CD4-positive, alpha-beta T cell treated with Interferon alpha-2 for 1 hour (primary cell): ENCODE data around the gene PTPRK.
"Not testable (repeated sequence)": the region's sequence is repeated elsewhere in the genome, so short reads cannot be mapped to it uniquely, and the experiment has no call there.

ENCODE experiments used
- DNase-seq, 2 donors: peaks; one replicate each; pipeline ENCODE4 v3.0.0-alpha.2; 2020 to 2022

The PTPRK gene

DNA sequence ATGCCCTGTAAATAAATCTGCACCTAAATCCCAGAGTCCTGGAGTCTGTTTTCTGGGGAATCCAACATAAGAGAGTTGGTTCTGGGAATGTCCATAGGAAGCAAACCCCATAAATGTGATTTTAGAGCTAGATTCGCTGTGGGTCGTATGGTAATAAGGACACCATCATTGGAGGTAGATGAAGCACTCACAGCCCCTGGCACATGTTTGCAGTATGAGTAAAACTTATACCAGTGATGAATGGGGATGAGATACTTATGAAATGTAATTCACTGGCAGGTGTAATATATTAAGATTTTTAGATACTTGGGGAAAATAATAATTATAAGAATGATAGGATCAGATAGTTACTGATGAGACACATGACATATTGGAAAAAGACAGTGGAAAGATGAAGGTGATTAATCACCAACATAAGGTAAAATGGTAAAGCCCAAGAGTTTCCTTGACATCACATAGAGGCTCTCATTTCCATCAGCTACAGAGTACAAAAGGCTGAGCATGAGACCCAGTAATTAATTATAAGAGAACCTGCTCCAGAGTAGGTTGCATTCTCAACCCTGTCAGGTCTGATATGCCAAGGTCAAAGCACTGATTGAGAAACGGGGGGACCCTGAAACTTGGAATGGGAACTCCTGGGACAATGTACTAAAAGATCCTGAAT, 574.8 kb downstream of the PTPRK start:
- DNase-seq = no peak

DNA sequence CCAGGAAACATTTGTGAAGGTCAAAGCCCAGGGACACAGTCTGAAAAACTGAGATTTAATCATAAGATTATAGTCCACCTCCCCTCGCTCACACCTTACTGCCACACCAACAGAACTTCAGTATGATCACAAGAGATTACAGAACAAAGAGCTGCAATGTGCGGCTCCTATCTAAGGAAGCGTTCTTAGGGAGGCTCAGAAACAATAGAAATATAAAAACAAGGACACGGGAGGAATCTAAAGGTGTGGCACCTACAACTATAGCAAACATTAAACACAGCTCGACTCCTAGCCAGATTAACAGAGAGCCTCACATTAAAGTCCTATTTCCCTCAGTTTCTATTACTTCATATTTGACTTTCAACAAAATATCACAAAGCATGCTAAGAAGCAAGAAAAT, 579.2 kb downstream of the PTPRK start:
- no peak for DNase-seq

DNA sequence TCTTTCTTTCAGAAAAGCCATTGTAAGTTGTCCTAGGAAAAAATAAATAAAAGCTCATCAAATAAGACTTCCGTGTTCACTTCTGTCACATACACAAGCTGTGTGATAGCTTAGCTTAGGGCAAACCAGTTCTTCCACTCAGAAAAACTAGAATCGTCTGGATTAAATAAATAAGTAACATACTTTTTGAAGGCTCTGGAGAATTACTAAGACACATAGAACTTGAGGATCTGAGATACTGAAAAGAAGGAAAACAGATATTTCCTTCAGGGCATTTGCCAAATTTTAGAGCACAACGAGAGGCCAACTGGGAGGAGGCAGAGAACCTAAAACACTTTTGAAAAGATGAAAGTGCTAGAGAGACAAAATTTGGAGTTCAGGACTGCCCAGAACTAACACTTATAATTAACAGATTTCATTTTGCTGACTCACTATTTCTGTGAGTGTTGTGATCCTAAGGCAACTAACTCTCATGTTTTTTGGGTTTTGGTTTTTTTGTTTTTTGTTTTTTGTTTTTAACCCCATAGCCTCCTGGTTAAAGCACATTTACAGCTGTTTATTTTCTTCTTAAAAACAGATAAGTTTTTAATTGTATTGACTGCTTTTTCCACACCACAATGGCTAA, 580.8 kb downstream of the PTPRK start:
- no peak for DNase-seq

DNA sequence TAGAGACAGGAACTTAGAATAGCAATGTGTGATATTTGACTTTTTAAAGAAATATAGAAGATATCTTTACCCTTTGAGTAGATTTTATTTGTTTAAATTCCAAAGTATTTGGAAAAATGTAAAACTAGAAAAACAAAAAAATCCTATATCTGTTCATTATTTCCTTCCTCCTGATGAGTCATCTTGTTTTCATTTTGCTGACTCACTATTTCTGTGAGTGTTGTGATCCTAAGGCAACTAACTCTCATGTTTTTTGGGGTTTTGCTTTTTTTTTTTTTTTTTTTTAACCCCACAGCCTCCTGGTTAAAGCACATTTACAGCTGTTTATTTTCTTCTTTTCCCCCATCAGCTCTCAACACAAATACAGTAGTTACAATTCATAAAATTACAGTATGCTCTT, 581.7 kb downstream of the PTPRK start:
- peak in 1 of 2 donors; percentile 37 for DNase-seq

DNA sequence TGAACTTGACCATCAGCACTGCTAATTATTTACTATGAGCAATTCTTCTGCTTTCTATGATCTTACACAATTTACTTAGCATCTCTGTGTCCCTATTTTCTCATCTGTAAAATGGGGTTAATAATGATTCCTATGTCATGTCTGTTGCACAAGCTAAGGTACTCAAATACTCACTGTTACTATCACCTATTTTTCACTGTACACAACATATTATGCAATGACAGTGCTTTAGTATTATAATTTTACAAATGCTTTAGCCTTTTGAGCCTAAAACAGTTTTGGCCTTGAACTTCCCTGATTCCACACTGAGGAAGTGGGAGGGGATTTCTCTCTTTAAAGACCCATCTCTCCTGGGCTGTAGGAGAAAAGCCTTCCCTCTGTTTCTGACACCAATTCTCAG, 582.7 kb downstream of the PTPRK start:
- no peak for DNase-seq

DNA sequence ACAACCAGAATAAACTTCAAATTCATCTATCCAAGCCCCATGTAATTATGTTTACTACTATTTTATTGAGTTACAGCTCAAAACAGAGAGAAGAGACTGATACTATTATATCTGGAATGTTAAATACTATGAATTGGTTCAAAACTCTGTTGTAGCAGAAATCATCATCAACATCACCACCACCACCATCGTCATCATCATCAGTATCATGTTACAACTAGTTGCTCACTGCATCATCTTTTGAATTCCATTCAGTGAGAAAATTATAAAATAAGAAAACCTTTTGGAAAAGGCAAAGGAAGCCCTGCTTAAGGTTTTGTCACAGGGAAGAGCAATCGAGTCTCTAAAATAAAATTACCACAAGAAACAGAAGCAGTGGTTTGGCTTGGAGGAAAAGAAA, 583.3 kb downstream of the PTPRK start:
- no peak for DNase-seq

DNA sequence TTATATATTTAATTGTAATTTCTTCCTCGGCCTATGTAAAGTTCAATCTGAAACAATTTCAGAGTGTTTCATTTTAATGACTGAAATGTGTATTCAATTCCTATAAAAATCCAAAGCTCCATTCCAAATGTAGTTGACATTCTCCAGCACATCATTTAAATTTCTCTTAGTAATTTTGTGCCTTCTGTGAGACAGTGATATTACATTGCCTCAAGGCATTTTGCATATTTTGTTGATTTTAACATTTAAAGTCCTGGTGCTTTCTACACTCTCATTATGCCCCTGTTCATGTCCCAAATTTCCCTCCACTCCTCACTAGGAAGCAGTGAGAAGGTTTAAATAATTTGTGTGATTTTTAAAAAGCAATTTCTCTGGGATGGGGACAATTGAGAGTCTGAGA, 585.4 kb downstream of the PTPRK start:
- DNase-seq = no peak

DNA sequence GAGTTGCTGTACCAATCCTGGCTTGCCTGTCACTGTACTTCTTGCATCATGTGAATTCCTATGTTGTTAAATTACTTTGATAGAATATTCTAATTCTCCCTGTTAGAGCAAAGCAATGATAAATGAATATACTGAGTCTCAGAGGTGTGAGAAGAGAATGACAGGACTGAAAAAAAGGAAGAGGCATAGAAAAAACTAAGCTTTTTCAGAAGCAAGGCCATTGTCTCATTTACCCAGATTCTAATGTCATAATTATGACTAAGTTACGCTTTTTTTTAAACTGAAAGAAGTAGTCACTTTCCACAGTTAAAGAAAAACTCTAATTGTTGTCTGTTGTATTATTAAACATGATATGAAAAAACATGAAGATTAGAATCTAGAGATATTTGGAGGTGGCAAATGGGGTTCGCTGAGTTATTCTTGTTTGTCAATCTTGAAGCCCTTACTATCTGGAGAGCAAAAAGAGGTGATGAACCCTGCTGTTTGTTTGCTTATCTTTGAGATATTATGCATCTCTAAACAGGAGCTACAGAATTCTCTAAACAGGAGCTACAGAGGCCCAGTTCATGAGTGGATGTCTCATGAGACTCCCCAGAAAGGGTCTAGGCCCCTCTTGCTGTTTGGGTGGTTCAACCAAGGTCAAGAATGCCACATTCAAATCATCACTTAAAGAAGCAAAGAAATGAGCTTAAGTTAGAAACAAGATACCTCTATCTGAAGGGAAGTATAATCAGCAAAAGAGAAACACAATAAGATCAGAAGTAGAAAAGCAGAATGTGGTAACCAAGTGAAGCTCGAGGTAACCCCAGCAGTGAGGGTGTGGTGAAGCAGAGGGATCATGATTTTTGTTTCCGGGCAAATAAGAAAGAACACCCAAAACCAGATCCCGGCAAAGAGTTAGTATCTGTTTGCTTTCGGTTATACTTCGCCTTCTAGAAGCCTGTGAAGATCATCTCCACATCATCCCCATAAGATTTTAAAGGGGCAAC, 586.3 kb downstream of the PTPRK start:
- peak; percentile 49 to 76 for DNase-seq

DNA sequence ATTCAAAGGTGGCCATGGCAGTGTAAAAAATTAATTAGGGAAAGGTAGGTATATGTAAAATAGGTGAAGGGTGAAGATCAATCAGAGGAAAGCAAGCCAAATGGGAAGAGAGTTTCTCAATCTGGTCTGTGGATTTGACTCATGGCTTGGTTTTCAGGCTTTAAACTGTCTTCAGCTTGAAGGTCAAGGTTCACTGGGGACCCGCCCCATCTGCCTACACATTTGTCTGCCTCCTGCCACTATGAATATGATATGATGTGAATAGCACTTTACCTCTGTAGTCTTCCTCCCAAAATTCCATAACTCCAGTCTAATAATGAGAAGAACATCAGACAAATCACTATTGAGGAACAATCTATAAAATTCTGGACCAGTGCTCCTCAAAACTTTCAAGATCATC, 587.3 kb downstream of the PTPRK start:
- no peak for DNase-seq

DNA sequence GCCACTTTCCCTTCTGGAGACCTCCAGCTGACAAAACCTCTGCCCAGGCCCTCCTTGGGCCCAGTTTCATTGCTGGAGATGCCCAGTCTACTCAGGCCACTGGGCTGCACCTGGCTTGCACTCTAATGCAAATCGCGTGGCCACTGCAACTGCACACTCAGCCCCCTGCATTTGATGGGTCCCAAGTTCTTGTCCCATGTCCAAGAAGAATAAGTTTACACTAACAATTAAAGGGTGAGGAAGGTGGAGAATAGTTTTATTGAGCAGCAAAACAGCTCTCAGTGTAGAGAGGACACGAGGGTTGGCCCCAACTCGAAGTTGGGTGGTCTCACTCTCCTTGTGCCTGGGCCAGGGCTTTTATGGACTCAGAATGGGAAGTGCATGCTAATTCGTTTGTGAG, 587.7 kb downstream of the PTPRK start:
- no peak for DNase-seq

DNA sequence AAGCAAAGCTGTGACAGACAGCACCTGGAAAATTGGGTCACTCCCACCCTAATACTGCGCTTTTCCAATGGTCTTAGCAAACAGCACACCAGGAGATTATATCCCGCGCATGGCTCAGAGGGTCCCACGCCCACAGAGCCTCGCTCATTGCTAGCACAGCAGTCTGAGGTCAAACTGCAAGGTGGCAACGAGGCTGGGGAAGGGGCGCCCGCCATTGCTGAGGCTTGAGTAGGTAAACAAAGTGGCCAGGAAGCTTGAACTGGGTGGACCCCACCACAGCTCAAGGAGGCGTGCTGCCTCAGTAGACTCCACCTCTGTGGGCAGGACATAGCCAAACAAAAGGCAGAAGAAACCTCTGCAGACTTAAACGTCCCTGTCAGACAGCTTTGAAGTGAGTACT, 594.0 kb downstream of the PTPRK start:
- DNase-seq = not testable (repeated sequence)

DNA sequence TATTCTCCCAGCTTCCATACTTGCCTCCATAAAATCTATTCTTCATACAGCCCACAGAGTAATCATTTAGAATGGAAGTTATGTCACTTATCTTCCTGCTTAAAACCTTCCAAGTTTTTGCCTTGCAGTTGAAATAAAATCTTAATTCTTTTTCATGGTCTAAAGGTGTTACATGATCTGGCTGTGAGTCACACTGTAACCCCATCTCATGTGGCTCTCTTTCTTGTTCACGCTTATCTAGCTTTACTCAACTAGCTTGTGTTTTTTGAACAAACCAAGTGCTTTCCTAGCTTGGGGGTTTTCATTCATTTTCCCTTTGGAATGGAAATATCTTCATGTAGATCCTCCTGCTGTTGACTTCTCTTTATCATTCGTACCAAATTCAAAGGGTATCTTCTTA, 596.0 kb downstream of the PTPRK start:
- DNase-seq = no peak

DNA sequence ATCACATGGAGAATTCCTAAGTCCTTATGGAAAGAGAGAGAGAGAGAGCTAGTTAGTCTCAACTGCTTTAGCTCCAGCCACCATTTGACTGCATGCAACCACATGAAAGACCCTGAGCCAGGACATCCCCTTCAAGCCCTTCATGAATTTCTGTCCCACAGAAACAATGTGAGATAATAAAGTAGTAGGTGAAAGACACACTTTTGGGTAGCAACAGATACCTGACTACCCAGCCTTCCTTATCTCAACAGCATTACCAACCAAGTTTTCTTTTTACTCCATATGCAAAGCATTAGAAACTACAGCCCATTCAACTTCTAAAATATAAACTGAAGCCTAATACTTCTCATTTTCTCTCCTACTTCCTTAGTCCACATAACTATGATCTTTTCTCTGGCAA, 596.4 kb downstream of the PTPRK start:
- no peak for DNase-seq

DNA sequence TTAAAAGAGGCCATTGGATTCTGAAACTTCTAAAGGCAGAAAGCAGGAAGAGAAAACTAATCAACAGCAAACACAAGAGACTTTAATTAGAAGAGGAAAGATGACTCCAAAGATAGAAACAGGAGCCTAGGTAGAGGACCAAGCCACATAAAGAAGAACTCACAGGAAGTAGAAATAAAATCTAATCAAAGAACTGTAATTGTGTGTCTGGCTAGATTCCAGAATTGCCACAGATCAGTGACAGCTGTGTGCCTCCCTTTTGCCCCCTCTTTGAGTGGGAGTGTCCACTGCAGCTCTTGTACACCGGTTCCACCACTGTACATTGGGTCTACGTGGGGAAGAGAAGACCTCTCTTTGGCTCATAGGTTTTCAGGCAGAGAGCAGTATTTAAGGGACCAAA, 597.3 kb downstream of the PTPRK start:
- DNase-seq = no peak

DNA sequence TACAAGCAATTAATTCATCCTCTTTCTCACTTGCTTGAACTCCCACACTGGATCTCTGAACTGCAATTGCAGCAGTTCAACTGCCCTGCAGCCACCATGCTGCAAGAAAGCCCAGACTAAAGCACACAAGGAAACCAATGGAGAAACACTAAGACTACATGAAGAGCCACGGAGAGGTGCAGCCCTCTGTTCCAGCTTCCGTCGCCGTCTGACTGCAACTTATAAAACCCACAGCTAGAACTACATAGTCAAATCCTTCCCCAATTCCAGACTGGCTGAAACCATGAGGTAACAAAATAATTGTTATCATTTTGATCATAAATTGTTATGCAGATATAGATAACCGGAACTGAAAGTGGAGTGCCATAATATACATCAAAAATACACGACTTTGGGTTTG, 598.4 kb downstream of the PTPRK start:
- DNase-seq = no peak

DNA sequence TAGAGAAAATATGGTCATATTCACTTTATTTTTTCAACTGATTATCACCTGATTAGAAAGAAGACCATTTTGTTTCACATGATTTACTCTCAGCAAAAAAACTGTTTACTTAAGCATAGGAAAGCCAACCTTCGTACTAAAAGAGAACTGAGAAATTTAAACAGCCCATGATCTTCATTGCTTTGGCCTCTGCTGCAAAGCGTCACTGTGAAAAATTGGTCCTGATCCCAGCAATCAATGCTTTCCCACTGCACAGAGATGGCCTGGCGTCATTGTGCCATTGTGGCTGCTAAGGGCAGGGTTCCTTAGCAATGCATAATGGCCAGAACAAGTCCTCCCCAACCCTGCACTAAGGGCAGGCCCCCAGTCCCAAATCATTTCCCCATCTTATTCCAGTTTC, 599.6 kb downstream of the PTPRK start:
- DNase-seq = no peak
